GM18499 (cell line): Measurements from ENCODE around the gene HOMER3.

ENCODE experiments used
- ATAC-seq: cut with Tn5 transposase; IDR thresholded peaks from one replicate; pipeline ENCODE4 v1.9.1; 2021; ENCODE audit warnings: moderate number of reproducible peaks; ENCODE audit not compliant: insufficient read depth, unreplicated experiment

HOMER3 gene

DNA sequence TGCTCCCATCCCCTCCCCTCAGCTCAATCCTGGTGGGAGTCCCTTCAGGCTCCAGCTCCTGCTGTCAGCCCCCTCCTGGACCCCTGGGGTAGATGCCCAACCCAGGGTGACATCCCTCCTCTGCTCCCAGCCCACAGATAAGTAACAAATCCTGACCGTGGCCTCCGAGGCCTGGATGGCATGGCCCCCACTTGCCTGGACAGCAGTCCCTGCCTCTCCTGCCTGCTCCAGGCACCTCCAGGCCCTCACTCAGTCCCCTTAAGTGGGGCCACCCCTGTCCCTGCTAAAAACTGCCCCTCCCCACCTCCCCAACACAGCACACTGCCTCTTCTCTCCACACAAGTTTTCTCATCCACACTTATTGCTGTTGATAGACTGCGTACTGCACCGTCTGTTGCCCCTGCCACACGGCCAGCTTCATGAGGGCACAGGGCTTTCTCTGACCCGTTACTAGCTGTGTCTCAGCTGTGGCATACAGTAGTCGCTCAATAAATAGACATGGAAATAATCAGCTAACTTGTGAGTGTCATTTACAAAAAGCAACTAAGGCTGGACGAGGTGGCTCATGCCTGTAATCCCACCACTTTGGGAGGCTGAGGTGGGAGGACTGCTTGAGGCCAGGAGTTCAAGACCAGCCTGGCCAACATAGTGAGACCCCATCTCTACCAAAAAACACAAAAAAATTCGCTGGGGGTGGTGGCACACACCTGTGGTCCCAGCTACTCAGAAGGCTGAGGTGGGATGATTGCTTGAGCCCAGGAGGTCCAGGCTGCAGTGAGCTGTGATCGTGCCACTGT is 50.9 kb downstream of the HOMER3 start:
- no peak for ATAC-seq

- ATAC-seq, result no peak
Measured at GRCh38 chr19:18886972-18887371, 54.0 kb downstream of the HOMER3 start.

DNA sequence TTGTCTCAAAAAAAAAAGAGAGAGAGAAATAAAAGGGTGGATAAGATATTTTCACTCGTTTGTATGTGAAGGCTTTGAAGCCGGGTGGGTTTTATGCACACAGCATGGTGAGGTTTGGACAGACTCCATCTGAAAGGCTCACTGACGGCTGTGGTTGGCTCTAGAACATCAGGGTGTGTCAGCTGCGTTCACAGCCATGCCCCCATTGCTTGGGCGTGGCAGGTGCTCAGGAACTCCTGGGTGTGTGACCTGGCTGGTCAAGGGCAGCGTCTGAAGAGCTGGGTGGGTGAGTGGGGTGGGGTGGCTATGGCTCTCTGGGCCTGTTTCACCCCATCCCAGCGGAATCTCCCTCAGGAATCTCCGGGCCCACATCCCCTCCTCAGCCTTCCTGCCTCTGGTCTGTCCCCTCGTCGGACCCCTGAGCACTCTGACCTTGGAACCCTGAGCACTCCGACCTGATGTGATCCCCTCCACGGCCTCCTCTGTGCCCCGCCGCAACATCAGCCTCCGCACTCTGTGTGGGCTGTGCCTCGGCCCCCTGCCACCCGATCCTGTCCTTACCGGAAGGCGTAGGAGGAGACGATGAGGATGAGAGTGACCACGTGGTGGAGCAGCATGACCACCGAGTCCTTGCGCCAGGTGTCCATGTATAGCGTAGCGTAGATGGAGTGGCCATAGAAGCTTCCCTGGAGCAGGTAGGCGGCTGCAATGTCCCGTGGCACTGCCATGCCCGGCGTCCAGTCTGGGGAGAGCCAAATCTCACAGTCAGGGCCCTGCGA is 57.3 kb downstream of the HOMER3 start:
- ATAC-seq, result no peak

DNA sequence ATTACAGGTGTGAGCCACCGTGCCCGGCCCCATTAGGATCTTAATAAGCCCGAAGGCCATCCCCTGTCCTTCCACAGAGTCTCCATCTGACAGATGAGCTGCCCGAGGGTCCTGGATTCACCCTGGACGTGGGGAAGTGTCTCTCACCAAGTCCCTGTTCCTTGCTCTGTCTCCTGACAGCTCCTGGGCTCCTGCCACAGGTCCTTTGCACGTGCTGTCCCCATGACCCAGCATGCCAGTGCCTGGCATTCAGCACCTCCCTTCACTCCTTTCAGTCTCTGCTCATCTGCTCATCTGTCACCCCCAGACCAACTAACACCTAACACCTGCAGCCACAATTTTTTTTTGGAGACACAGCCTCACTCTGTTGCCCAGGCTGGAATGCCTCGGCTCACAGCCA is 59.5 kb downstream of the HOMER3 start:
- no peak for ATAC-seq

DNA sequence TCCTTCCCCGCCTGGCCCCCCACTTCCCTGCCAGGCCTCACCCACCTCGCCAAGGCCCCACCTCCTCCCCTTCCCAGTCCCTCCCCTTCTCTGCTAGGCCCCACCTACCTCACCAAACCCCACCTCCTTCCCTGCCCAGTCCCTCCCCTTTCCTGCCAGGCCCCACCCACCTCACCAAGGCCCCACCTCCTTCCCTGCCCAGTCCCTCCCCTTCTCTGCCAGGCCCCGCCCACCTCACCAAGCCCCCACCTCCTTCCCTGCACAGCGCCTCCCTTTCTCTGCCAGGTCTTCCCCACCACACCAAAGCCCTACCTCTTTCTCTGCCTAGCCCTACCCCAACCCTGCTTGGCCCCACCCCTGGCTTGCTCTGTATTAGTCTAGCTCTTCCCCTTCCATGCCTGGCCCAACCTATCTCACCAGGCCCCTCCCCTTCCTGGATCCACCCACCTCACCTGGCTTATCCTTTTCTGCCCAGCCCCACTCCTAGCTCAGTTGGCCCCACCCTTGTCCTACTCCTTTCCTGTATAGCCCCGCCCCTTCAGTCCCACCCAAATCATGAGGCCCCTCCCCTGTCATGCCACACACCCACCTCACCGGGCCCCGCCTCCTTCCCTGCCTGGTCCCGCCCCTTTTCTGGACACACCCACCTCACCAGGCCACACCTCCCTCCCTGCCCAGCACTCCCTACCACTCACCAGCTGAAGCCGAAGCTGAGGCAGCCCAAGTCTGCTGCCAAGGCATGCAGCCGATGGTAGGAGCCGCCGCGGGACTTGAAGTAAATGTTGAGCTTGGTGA is 61.2 kb downstream of the HOMER3 start:
- ATAC-seq, result no peak
